NCI-H526 (cell line): ENCODE data around the gene DLG2.
A peak's percentile ranks its signal among the peaks of the same experiment; 100 is the strongest.

Experiments
- DNase-seq, 2 experiments: peaks; one replicate each; lab custom pipeline; 2025; lab: John Stamatoyannopoulos, UW

Gene DLG2

DNA sequence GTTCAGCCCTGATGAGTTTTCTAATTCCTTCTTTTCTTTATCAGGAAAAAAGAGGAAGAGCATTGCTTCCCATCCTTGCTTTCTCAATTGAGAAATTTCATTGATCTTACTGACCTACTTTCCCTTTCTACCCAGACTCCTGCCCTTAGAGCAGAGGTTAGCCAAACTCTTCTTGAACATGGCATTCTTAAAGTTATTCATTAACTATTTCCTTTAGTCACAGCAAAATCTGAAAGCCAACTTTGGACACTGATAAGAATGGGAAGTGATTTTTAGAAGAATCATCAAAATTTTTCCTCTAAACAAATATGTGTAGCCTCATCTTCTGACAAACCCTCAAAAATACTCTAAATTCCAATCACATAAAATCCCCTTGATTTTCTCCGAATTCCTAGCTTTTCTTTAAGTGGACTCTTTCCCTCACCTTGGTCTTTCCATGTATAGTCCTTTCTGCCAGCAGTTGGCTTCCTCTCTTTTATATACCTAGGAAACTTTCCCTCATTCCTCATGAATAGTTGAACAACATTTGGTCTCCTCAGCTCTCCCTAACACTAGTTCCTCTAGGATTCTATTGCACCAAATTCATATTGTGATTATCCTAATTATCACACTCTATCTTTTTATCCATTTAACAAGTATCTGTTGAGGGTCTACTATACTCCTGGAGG, 1774.2 kb downstream of the DLG2 start:
- DNase-seq = no peak

DNA sequence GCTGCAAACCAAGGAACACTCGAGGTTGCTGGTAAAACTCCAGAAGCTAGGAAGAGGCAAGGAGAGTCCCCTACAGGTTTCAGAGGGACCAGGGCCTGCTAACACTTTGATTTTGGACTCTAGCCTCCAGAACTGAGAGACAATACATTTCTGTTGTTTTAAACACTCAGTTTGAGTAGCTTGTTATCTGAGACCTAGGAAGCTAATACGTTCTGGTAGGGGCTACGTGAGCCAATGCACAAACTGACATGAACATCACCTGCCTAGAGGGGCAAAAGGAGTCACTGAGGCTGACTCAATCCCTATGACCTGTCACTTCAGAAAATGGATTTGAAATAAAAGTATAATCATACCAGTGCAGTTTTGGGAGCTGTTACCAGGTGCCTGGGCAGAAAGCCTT, 1775.1 kb downstream of the DLG2 start:
- DNase-seq = no peak

- no peak for DNase-seq
These were observed 1779.6 kb downstream of the DLG2 start for GRCh38 chr11:83847467-83848034.

DNA sequence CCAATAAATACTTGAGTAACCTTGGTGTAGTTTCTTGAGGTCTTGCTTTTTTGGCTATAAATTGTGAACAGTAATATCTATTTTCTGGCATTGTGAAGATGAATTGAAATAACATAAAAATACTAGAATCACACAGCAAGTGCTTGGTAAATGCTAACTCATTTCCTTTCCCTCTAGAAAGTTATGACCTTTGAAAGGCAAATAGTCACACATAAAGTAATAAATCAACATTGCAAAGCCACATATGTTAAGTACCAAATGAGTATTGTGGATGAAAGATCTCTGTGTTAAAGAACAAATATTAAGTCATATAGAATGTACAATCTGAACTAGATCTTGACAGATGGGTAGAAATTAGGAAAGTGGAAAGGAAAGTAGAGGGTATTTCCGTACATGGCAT, 1781.3 kb downstream of the DLG2 start:
- DNase-seq = no peak

DNA sequence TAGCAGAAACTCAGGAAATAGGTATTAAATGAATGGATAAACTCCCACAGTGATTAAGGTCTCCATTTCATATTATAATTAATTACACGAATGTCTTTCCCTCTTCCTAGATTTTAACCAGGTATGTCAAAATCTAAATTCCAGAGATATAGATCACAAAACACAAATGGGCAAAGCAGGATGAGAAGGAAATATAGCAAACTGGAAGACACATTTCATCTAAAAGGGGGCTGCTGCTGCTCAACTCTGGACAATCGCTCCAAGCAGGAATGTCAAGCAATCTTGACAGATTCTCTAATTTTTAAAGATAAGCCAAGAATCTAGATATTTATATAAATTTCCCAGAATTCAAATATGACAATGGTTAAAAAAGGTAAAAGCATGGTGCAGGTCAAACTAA, 1786.8 kb downstream of the DLG2 start:
- DNase-seq = no peak

DNA sequence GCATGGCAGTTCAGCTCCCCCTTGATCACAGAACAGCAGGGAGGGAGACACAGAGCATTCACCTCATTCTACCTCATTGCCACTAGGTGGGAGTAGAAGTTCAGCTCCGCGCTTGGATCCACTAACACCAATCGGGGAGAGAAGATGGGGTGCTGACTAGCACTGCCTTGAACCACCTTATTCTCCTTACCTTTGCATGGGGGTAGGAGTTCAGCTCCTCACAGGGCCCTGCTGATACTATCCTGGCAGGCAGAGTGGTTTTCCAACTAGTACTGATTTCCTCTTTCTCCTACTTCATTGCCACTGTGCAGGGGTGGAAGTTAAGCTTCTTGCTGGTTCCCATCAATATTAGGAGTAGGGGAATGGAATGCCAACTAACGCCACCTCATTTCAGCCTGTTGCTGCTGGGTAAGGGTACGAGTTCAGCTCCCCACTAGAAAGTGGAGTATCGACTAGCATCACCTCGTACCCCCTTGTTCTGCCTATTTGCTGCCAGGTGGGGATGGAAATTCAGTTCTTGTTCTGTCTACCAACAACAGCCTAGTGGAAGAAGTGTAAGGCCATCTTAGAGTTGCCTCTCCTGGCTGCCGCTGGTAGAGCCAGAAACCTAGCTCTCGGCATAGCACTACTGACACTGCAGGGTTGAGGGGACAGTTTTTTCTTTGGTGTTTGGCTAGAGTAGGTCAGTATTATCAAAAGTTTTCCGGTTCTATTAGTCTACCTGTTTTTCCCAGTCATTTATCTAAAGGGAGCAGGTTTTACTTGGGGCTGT, 1790.1 kb downstream of the DLG2 start:
- peak; percentile 63 to 85 for DNase-seq

GRCh38 chr11:83836065-83836464, 1791.1 kb downstream of the DLG2 start:
- DNase-seq = peak; percentile 37 to 62

DNA sequence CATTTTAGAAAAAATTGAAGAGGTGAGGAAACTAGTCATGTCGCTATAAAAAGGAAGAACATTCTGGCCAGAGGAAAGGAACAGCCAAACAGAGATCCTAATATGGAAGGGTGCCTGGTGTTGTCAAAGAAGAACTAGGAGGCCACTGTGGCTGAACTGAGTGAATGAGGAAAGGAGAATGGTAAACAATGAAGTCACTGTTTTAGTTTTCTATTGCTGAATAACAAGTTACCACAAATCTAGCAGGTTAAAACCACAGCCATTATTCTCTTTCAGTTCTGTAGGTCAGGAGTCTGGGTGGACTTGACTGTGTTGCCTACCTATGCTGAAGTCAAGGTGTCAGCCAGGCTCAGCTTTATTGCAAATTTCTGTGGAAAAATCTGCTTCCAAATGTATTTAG, 1791.7 kb downstream of the DLG2 start:
- DNase-seq = peak; percentile 32 to 47

DNA sequence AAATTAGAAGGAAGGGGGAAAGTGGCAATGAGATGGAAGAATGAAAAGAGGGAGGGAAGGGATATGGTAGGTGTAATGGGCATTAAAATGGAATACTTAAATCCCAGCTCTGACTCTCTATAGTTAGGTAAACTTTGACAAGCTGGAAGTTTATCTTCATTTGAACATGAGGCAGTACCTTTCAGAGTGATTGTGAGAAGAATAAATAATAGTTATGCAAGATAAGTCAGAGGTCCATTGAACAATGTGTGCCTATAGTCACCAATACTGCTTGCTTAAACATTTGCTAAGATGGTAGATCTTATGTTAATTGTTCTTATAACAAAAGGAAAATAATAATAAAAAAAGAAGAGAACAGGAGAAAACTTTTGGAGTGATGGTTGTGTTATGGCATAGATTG, 1795.2 kb downstream of the DLG2 start:
- DNase-seq = no peak

DNA sequence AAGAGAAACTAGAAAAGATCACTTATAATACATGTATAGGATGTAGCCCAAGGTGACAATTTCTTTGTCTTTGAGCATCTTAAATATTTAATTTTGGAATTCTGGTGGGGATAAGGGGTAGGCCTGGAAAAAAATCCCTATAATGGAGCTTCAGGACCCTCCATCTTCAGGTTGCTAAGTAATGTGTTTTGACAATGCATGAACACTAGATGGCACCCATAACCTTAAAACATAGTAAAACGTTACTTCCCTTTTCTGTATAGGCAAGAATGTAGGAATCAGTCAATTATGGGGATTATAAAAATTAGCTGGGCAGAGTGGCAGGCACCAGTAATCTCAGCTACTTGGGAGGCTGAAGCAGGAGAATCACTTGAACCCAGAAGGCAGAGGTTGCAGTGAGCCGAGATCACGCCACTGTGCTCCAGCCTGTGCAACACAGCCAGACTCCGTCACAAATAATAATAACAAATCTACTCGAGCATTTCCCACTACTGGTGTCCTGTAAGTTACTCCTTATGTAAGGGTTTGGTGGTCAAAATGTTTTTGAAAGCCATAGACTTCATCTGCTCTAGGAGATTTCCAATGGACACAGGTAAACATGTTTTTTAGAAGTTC, 1799.1 kb downstream of the DLG2 start:
- DNase-seq = peak; percentile 14 to 74

GRCh38 chr11:83827520-83827919, 1799.6 kb downstream of the DLG2 start:
- no peak for DNase-seq

- no peak for DNase-seq
These were observed 1801.1 kb downstream of the DLG2 start for GRCh38 chr11:83826078-83826477.

GRCh38 chr11:83823461-83824025, 1803.6 kb downstream of the DLG2 start:
- DNase-seq = no peak

DNA sequence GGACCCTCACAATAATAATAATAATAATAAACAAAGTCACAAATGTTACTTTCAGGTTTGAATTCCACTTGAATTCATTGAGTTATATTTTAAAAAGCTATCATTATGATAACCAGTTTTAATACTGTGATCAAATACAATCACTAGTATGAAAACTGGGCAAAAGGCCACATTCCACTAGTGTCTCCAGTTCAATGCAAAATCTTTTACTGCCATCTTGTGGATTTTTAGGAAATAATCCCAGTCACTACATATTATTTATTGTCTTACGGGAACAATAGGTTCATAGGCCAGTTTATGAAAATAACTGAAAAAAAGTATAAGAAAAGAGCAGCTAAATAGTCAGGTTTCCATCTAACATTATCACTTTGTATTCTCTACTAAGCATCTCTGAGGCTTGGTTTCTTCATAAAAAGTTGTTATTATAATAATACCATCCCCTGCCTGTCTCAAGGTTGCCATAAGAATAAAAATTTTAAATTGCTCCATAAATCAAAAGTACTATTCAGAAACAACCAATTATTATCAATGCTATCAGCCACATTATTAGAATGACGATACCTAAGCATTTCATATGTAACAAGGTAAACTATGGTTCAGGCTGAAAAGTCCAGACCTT, 1807.1 kb downstream of the DLG2 start:
- DNase-seq = peak; percentile 47 to 80

DNA sequence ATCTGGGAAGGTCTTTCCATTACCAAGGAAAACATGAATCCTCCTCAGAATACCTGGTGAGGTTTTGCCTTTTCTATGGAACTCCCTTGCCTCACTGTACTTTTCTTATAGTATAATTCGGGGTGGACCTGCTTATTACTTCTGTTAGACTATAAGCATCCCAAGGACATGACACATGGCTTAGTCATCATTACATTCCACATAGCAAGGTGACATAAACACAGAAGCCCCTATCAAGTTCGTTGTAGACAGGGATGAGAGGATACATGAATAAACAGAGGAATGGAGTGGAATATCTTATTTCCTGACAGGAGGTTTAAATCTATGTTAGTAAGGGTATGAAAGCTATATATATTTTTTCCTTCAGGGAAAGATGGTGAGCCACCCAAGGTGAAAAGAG, 1808.8 kb downstream of the DLG2 start:
- no peak for DNase-seq

GRCh38 chr11:83816572-83817187, 1810.5 kb downstream of the DLG2 start:
- peak; percentile 21 to 65 for DNase-seq

DNA sequence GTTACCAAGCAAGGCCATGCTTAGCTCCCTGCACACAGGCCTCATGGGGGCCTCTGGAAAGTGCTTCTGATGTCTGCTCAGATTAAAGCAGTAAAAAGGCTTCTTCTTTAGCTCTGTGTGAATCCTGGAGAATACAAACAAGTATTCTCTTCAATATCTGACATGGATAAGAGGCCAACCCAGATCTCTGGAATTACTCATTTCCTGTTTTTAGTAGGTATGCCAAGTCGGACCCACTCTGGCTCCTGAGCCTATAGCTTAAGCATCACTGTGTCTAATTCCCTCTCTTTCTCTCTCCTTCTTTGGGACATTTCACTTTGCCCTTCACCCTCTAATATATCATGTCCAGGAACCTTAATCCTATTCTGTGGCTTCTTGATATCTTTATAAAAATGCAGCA, 1811.4 kb downstream of the DLG2 start:
- no peak for DNase-seq

- DNase-seq = no peak
These were observed 1813.8 kb downstream of the DLG2 start for GRCh38 chr11:83813296-83813695.

- no peak for DNase-seq
These were observed 1817.9 kb downstream of the DLG2 start for GRCh38 chr11:83809274-83809673.

- peak in 1 of 2 experiments; percentile 16 for DNase-seq
These were observed 1825.3 kb downstream of the DLG2 start for GRCh38 chr11:83801799-83802198.

GRCh38 chr11:83793310-83793709, 1833.8 kb downstream of the DLG2 start:
- no peak for DNase-seq

- DNase-seq = no peak
These were observed 1835.6 kb downstream of the DLG2 start for GRCh38 chr11:83791557-83791956.
